ENCODE results near the gene METTL18. TPM values are rescaled to one million over a fixed set of nuclear protein-coding genes. Genes with fewer than 3 reads are reported as not detected.

Gene METTL18
- total RNA-seq, 1 donor from 2014 or later = 5.7 TPM

- no peak overlapping the region for H3K4me3 ChIP-seq (ENCODE audit: low read depth, low read length)
These were observed 14.8 kb upstream of the METTL18 start for GRCh38 chr1:169809370-169810095.

DNA sequence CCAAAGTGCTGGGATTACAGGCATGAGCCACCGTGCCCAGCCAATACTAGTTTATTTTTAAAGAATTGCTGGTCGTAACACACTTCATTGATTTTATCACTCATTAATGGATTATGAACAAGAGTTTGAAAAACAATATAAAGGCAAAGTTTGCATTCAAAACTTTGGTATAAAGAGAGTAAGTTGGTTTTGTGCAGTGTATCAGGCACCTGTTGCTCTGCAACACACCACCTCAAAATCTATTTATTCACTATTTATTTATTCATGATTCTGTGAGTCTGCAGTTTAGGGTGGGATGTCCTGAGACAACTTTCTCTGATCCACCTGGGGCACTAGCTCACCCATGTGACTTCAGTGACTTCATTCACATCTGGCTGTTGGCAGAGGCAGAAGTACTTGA lies 10.2 kb upstream of the METTL18 start:
- TF ChIP-seq CTCF (conservative IDR thresholded peaks at IDR 0.05; ENCODE audit: low read depth, low read length) = no peak
- DNase-seq (ENCODE audit: low read depth) = no peak
- H3K4me3 ChIP-seq (ENCODE audit: low read depth, low read length) = no peak overlapping the region

More at GRCh38 chr1:169809370-169810095, 14.8 kb upstream of the METTL18 start:
- DNase-seq (ENCODE audit: low read depth) = no peak
- peak; percentile 54 for TF ChIP-seq CTCF (conservative IDR thresholded peaks at IDR 0.05; ENCODE audit: low read depth, low read length)

- no peak for TF ChIP-seq CTCF (conservative IDR thresholded peaks at IDR 0.05; ENCODE audit: low read depth, low read length)
- no peak for DNase-seq (ENCODE audit: low read depth)
- no peak overlapping the region for H3K4me3 ChIP-seq (ENCODE audit: low read depth, low read length)
These were observed 8.2 kb upstream of the METTL18 start for GRCh38 chr1:169802888-169803287.

DNA sequence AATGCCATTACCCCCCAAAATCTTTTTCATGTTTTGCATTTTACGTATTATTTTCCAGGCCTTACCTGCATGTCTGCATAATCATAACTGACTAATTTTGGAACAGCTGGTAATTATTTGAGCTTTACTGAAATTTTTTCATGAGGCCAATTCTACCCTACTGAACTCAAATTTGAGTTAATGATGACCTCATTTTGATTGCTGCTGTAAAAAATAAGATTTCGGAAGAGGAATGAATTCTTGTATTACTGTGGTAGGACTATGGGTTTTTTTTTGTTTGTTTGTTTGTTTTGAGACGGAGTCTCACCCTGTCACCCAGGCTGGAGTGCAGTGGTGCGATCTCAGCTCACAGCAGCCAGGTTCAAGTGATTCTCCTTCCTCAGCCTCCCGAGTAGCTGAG lies 2.6 kb upstream of the METTL18 start:
- no peak overlapping the region for H3K4me3 ChIP-seq (ENCODE audit: low read depth, low read length)
- no peak for DNase-seq (ENCODE audit: low read depth)
- no peak for TF ChIP-seq CTCF (conservative IDR thresholded peaks at IDR 0.05; ENCODE audit: low read depth, low read length)

- no peak for DNase-seq (ENCODE audit: low read depth)
- TF ChIP-seq CTCF (conservative IDR thresholded peaks at IDR 0.05; ENCODE audit: low read depth, low read length) = no peak
- peak overlapping the region; percentile 79 for H3K4me3 ChIP-seq (ENCODE audit: low read depth, low read length)
These were observed 1.6 kb upstream of the METTL18 start for GRCh38 chr1:169796274-169796810.

DNA sequence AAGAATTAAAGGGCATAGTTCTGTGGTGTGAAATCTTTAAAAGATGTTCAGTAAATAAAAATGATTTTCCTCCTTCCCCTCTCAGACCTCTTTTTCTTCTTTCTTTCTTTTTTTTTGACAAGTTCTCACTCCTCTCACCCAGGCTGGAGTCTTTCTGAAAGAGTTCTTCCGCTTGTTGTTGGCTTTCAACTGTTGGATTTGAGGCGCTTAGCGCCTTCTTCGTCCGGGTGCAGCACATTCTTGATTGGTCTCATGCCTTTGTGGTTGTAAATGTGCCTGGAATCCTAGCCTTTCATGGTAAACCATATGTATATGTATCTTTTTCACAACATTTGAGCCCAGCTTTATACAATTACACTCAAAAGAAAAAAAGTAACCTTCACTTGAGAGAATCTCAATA lies 980 bp upstream of the METTL18 start:
- no peak for TF ChIP-seq CTCF (conservative IDR thresholded peaks at IDR 0.05; ENCODE audit: low read depth, low read length)
- peak overlapping the region; percentile 79 for H3K4me3 ChIP-seq (ENCODE audit: low read depth, low read length)
- no peak for DNase-seq (ENCODE audit: low read depth)

DNA sequence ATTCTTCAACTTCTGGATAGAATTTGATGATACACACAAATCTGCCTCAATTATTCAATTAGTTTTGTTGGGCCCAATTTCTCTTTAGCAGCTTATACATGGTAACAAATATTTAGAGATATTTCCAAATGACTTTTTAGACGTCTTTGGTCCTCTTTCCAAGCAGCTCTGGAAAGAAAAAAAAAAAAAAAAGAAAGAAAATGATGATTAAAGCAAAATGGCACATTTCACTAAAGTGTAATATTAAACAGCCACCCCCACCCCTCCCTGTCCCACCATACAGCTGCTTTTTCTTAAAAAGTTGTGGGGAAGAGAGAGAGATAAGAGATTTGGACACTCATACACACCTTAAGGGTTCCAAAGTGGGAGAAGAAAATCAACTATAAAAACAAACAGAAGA lies 977 bp downstream of the METTL18 start:
- no peak for DNase-seq (ENCODE audit: low read depth)
- no peak for TF ChIP-seq CTCF (conservative IDR thresholded peaks at IDR 0.05; ENCODE audit: low read depth, low read length)
- peak overlapping the region; percentile 79 for H3K4me3 ChIP-seq (ENCODE audit: low read depth, low read length)
